ENCODE measurements around the gene FOXF1. TPM values are rescaled to one million over a fixed set of nuclear protein-coding genes. Genes with fewer than 3 reads are reported as not detected.

FOXF1 gene
- total and polyA plus RNA-seq, 9 of the 15 experiments (the other 6 are each of a cell fraction or from before 2014, with no cell fraction given) = 0.04 TPM; not detected in 8

DNA sequence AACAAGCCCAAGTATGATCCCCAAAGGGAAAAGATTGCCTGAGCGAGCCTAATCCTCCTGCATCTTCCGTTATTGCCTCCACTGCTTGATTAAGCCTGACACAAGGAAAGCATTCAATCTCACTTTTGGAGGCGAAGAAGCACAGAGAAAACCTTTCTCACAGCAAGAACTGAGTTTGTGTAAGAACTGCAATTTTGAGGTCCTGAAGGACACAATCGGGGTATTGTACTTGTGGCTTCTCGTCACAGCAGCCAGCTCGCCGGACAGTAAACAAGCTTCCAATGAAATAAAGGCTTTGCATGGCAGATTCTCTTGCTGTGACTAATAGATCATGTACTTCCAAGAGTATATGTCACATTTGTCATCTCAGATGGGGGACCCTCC lies 18.7 kb upstream of the FOXF1 start:
- DNase-seq (ENCODE audit: extremely low read depth in 1 of 4, low spot score in 3 of 4) = no peak
- 0 out of 2 replicates have a peak, but pooled peaks cover 3% of the 10 kb centered on the region for H4K20me1 ChIP-seq (replicated peaks; ENCODE audit: control insufficient read depth, insufficient read depth, low read length)
- H3K79me2 ChIP-seq (ENCODE audit: control insufficient read depth, insufficient read depth, low read length) = no peaks in the 10 kb centered on the region
- H3K9me1 ChIP-seq (ENCODE audit: control insufficient read depth, insufficient read depth, low read length) = no peaks in the 10 kb centered on the region
- intact Hi-C loops (cut with micrococcal nuclease) = no loop called here
- POLR2A ChIA-PET = no interaction called here
- no peak overlapping the region for H2AFZ ChIP-seq (ENCODE audit: low read depth, low read length)
- peaks cover 20 to 75% of the 10 kb centered on the region in 2 experiments for H3K27me3 ChIP-seq (ENCODE audit: control insufficient read depth in 2 of 2, insufficient read depth in 2 of 2, low read length in 2 of 2)
- WGBS (ENCODE audit: insufficient coverage, low coverage, missing lambda C conversion rate) = 3% methylated on average over 7 of the region's 7 CpGs
- H3K36me3 ChIP-seq (ENCODE audit: control insufficient read depth, insufficient read depth, low read length) = no peaks in the 10 kb centered on the region
- FAIRE-seq = no peak
- CTCF ChIA-PET (ENCODE audit: low intra/inter-chr PET ratio) = no interaction called here
- peaks cover 0 to 3% of the 10 kb centered on the region in 2 experiments; a peak in 2 of 5 replicates for H3K4me1 ChIP-seq (replicated peaks in 1 of 2; ENCODE audit: control insufficient read depth in 2 of 2, insufficient read depth in 2 of 2, low read length in 2 of 2)
- in situ Hi-C loops (cut with MboI) = no loop called here
- no peaks in the 10 kb centered on the region for H3K9me3 ChIP-seq (replicated peaks; ENCODE audit: control insufficient read depth, insufficient read depth, low read depth, low read length)
- no peak for ATAC-seq
- no peak overlapping the region for H3K4me2 ChIP-seq (ENCODE audit: insufficient read depth, low read length)
- H3K4me3 ChIP-seq = no peak overlapping the region
- no TSS peak for BruUV-seq (replicated peaks)
- no peak overlapping the region for H3K27ac ChIP-seq (ENCODE audit: extremely low read depth, low read depth, low read length)
- no peak overlapping the region for H3K9ac ChIP-seq (ENCODE audit: insufficient read depth in 1 of 2, low read depth in 2 of 2, low read length in 2 of 2)
- TF ChIP-seq, protein P1, sequence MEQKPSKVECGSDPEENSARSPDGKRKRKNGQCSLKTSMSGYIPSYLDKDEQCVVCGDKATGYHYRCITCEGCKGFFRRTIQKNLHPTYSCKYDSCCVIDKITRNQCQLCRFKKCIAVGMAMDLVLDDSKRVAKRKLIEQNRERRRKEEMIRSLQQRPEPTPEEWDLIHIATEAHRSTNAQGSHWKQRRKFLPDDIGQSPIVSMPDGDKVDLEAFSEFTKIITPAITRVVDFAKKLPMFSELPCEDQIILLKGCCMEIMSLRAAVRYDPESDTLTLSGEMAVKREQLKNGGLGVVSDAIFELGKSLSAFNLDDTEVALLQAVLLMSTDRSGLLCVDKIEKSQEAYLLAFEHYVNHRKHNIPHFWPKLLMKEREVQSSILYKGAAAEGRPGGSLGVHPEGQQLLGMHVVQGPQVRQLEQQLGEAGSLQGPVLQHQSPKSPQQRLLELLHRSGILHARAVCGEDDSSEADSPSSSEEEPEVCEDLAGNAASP (IDR thresholded peaks at IDR 0.05) = no peak
- TF ChIP-seq HNRNPLL (IDR thresholded peaks at IDR 0.05; ENCODE audit: low read depth, low read length, poor library complexity, severe bottlenecking) = no peak
- TF ChIP-seq FOXA1 (IDR thresholded peaks at IDR 0.05; ENCODE audit: borderline replicate concordance) = no peak
- TF ChIP-seq, protein P2, sequence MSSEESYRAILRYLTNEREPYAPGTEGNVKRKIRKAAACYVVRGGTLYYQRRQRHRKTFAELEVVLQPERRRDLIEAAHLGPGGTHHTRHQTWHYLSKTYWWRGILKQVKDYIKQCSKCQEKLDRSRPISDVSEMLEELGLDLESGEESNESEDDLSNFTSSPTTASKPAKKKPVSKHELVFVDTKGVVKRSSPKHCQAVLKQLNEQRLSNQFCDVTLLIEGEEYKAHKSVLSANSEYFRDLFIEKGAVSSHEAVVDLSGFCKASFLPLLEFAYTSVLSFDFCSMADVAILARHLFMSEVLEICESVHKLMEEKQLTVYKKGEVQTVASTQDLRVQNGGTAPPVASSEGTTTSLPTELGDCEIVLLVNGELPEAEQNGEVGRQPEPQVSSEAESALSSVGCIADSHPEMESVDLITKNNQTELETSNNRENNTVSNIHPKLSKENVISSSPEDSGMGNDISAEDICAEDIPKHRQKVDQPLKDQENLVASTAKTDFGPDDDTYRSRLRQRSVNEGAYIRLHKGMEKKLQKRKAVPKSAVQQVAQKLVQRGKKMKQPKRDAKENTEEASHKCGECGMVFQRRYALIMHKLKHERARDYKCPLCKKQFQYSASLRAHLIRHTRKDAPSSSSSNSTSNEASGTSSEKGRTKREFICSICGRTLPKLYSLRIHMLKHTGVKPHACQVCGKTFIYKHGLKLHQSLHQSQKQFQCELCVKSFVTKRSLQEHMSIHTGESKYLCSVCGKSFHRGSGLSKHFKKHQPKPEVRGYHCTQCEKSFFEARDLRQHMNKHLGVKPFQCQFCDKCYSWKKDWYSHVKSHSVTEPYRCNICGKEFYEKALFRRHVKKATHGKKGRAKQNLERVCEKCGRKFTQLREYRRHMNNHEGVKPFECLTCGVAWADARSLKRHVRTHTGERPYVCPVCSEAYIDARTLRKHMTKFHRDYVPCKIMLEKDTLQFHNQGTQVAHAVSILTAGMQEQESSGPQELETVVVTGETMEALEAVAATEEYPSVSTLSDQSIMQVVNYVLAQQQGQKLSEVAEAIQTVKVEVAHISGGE (CRISPR knock-in tag; IDR thresholded peaks at IDR 0.05) = no peak
- no peak for TF ChIP-seq SNRNP70 (optimal IDR thresholded peaks at IDR 0.05; ENCODE audit: low read depth, low read length)
- TF ChIP-seq, protein P3, sequence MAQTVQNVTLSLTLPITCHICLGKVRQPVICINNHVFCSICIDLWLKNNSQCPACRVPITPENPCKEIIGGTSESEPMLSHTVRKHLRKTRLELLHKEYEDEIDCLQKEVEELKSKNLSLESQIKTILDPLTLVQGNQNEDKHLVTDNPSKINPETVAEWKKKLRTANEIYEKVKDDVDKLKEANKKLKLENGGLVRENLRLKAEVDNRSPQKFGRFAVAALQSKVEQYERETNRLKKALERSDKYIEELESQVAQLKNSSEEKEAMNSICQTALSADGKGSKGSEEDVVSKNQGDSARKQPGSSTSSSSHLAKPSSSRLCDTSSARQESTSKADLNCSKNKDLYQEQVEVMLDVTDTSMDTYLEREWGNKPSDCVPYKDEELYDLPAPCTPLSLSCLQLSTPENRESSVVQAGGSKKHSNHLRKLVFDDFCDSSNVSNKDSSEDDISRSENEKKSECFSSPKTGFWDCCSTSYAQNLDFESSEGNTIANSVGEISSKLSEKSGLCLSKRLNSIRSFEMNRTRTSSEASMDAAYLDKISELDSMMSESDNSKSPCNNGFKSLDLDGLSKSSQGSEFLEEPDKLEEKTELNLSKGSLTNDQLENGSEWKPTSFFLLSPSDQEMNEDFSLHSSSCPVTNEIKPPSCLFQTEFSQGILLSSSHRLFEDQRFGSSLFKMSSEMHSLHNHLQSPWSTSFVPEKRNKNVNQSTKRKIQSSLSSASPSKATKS (CRISPR knock-in tag; IDR thresholded peaks at IDR 0.05) = no peak
- TF ChIP-seq ZNF507 (tag; conservative IDR thresholded peaks at IDR 0.05) = no peak
- no peak for TF ChIP-seq ZNF311 (CRISPR knock-in tag; IDR thresholded peaks at IDR 0.05)
- no peak for TF ChIP-seq ZFP36 (IDR thresholded peaks at IDR 0.05; ENCODE audit: low read depth, low read length, partially characterized antibody)

Measured in K562 (cell line).